Kidney (tissue), 14 donors: ENCODE results near the gene RIC8B. TPM values are rescaled to one million over a fixed set of nuclear protein-coding genes. Genes with fewer than 3 reads are reported as not detected.

ENCODE experiments used
- DNase-seq, 5 donors: peaks; one replicate each; pipeline ENCODE4 v3.0.0-alpha.2; 2013 to 2020
- FAIRE-seq: peaks from 2 replicates; lab custom pipeline; 2012; peaks lifted over from hg19 to GRCh38; lab: Jason Lieb, UNC
- H3K27ac ChIP-seq, 2 donors: one replicate each; pipeline ENCODE4 v1.7.0; 2013; ENCODE audit warnings: low read depth in 2 of 2, low read length in 2 of 2, inconsistent platforms in 1 of 2
- H3K27me3 ChIP-seq: one replicate; pipeline ENCODE4 v1.7.1; 2013; ENCODE audit warnings: low read length, inconsistent platforms; ENCODE audit not compliant: control insufficient read depth, insufficient read depth
- H3K36me3 ChIP-seq, 3 donors: one replicate each; pipeline versions ENCODE4 v1.7.0 to v1.7.1; 2013; ENCODE audit warnings: low read length in 3 of 3, control low read depth in 1 of 3, inconsistent platforms in 1 of 3; ENCODE audit not compliant: insufficient read depth in 3 of 3, control insufficient read depth in 2 of 3
- H3K4me1 ChIP-seq, 3 donors: one replicate each; pipeline versions ENCODE4 v1.7.0 to v1.7.1; 2013; ENCODE audit warnings: low read length in 3 of 3, inconsistent platforms in 1 of 3, low read depth in 1 of 3; ENCODE audit not compliant: control insufficient read depth in 2 of 3, insufficient read depth in 2 of 3
- H3K4me3 ChIP-seq, 3 donors: one replicate each; pipeline versions ENCODE4 v1.7.0 to v1.8.1; 2013; ENCODE audit warnings: low read length in 3 of 3, control low read depth in 1 of 3, inconsistent platforms in 1 of 3
- H3K9ac ChIP-seq, 3 donors: one replicate each; pipeline versions ENCODE4 v1.7.0 to v1.7.1; 2013; ENCODE audit warnings: low read length in 3 of 3, control low read depth in 1 of 3, inconsistent platforms in 1 of 3
- H3K9me3 ChIP-seq, 3 donors: one replicate each; pipeline versions ENCODE4 v1.7.0 to v1.7.1; 2013; ENCODE audit warnings: low read length in 3 of 3, control low read depth in 1 of 3, inconsistent platforms in 1 of 3; ENCODE audit not compliant: control insufficient read depth in 2 of 3, insufficient read depth in 1 of 3
- intact Hi-C: fragments of 100-400 bp; cut with DNase I; formaldehyde crosslinking; loops from one replicate; pipeline ENCODE4 v1.11.1; 2022
- polyA plus RNA-seq: library from polyadenylated mRNA; stranded (reverse); fragments of 350-450 nt; fragmentation: Illumina TruSeq; extraction: RNeasy Lipid Tissue Mini Kit (QIAGEN cat#74804); gene quantifications from one replicate; pipeline ENCODE4 v1.2.3, GENCODE V29; 2014; ENCODE audit warnings: low read depth, low replicate concordance; ENCODE audit not compliant: insufficient read depth
- total RNA-seq: library from RNA; stranded (reverse); fragmentation: NEBNext Ultra II Directional; extraction: Animal tissue kit (Norgen Biotek cat#: 25700); gene quantifications from one replicate; pipeline ENCODE4 v1.2.1, GENCODE V29; 2021
- TF ChIP-seq, protein P1 (sequence below): IDR thresholded peaks from 3 replicates; pipeline ENCODE4 v1.5.1; 2012; ENCODE audit warnings: mild to moderate bottlenecking, moderate library complexity, borderline replicate concordance; ENCODE audit not compliant: insufficient read depth; ENCODE audit errors: extremely low read depth
- donor health status: control.
- donor health status: control.
- donor health status: control.
- donor health status: control.
- donor health status: control.
- donor health status: DM: yes; HTN: yes; CAD: no.
- donor health status: Normal renal cell carcinoma (clear cell type).

Gene RIC8B
- total and polyA plus RNA-seq, 2 donors from 2014 or later, result 7.7 to 18.0 TPM

DNA sequence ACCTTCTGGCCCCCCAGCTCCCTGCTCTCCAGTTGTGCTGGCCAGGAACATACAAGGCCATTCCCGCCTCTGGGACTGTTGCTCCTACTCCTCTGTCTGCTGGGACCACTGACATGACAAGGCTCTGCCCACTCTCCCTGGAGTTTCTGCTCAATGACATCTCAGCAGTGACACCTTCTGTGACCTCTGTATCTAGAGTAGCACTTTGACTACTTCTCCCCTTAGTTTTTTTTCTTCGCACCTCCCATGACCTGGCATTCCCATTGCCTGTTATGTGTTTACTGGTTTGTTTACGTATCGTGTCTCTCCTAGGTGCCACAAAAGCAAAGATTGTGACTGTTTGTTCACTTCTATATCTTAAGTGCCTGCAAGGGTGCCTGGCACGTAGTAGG is 141.1 kb downstream of the RIC8B start:
- TF ChIP-seq, protein P1, sequence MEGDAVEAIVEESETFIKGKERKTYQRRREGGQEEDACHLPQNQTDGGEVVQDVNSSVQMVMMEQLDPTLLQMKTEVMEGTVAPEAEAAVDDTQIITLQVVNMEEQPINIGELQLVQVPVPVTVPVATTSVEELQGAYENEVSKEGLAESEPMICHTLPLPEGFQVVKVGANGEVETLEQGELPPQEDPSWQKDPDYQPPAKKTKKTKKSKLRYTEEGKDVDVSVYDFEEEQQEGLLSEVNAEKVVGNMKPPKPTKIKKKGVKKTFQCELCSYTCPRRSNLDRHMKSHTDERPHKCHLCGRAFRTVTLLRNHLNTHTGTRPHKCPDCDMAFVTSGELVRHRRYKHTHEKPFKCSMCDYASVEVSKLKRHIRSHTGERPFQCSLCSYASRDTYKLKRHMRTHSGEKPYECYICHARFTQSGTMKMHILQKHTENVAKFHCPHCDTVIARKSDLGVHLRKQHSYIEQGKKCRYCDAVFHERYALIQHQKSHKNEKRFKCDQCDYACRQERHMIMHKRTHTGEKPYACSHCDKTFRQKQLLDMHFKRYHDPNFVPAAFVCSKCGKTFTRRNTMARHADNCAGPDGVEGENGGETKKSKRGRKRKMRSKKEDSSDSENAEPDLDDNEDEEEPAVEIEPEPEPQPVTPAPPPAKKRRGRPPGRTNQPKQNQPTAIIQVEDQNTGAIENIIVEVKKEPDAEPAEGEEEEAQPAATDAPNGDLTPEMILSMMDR, result no peak
- FAIRE-seq (no peak), DNase-seq (no peak)
- intact Hi-C loops, result loop anchor here (10.0 kb wide), 1 partner anchor 531 kb away; no protein-coding TSS in a partner anchor
- H3K36me3 ChIP-seq, result no peaks in the 10 kb centered on the region
- H3K4me3 ChIP-seq, result no peak overlapping the region
- H3K9ac ChIP-seq, result no peak overlapping the region
- H3K4me1 ChIP-seq, result no peaks in the 10 kb centered on the region
- H3K27me3 ChIP-seq, result no peaks in the 10 kb centered on the region
- H3K27ac ChIP-seq, result no peak overlapping the region
- no peaks in the 10 kb centered on the region for H3K9me3 ChIP-seq

DNA sequence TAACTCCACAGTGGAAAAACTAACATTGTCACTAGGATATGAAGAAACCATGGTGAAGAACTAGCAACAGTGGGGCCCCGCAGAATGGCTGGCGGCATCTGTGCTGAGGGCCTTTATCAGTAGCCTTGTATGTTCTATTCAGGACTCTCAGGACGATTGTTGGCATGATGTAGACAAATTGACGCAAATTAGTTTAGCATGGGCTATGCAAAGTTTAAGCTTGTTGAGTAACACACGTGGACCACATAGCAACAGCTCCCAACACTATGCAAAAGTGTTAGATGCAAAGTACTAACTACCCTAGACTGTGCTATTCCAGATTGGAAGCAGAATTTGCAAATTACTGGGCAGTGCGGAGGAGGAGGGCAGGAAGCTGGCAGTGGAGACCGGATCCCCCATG is 143.0 kb downstream of the RIC8B start:
- TF ChIP-seq, protein P1, result no peak
- Histone ChIP-seq H3K27ac (no peak overlapping the region), H3K36me3 (no peaks in the 10 kb centered on the region), H3K4me3 (no peak overlapping the region), H3K27me3 (no peaks in the 10 kb centered on the region), H3K4me1 (no peaks in the 10 kb centered on the region), H3K9ac (no peak overlapping the region), H3K9me3 (no peaks in the 10 kb centered on the region)
- FAIRE-seq, result no peak
- DNase-seq, result peak in 2 of 5 donors; percentile 30 to 36
- intact Hi-C loops, result loop anchor here (10.0 kb wide), 1 partner anchor 533 kb away; no protein-coding TSS in a partner anchor

DNA sequence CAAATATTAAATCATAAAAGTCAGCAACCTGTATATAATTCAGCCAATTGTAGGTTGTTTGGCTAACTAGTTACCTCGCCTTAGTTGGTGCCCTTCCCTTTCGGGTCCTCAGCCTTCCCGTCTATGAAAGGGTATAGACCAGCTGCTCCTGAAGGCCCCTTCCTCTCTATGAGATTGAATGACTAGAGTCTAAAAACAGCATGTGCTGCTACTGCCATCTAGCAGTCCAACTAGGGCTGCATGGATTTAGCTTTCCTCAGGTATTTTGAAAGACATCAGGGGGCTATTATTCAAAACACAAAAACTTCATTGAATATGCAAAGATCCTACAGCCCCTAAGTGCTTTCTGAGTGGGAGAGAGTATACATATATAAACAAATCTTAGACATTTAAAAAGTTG is 144.3 kb downstream of the RIC8B start:
- FAIRE-seq (no peak), DNase-seq (peak in 3 of 5 donors; percentile 37 to 73 (median 66))
- Histone ChIP-seq H3K36me3 (no peaks in the 10 kb centered on the region), H3K27me3 (no peaks in the 10 kb centered on the region), H3K9me3 (no peaks in the 10 kb centered on the region), H3K4me1 (no peaks in the 10 kb centered on the region), H3K4me3 (no peak overlapping the region), H3K9ac (no peak overlapping the region), H3K27ac (no peak overlapping the region)
- TF ChIP-seq, protein P1, result peak; percentile 47
- intact Hi-C loops, result loop anchor here (10.0 kb wide), 1 partner anchor 534 kb away; no protein-coding TSS in a partner anchor
